ENCODE results near the gene PANK4.

Gene PANK4

GRCh38 chr1:2544093-2544874, 17.9 kb upstream of the PANK4 start:
- no peak for DNase-seq

GRCh38 chr1:2543543-2544092, 17.2 kb upstream of the PANK4 start:
- DNase-seq: peak; percentile 54

GRCh38 chr1:2542246-2542915, 16.0 kb upstream of the PANK4 start:
- DNase-seq: no peak

GRCh38 chr1:2541619-2542245, 15.3 kb upstream of the PANK4 start:
- no peak for DNase-seq

DNA sequence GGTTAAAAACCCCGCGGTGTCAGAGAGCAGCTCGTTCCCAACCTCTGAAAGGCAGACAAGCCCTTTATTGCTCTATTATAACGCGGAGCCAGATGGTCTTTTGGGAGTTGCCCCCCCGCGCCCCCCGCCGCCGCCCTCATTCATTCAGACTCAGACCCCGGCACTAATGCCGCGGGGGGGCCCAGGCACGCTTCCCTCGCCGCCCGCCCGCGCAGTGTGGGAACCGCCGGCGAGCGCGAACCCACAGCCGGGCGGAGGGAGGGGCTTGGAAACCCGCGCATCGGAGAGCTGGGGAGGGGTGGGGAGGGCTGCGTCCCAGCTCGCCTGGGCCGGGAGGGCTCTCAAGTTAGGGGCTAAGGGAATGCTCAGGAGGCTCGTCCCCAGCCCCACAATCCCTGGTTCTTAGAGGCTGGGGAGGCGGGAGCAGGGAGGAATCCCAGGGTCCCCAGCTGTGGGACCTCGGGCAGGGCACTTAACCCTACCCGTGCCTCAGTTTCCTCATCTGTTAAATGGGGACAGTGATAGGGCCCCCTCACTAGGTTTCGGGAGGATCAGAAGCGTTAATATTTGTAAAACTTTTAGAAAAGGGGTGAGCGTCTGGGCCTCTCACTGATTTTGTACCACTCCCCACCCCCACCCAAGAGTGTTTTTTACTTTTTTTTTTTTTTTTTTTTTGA, 14.6 kb upstream of the PANK4 start:
- no peak for DNase-seq

- DNase-seq: peak; percentile 48
Observed at GRCh38 chr1:2539312-2539907, 13.0 kb upstream of the PANK4 start.

- DNase-seq: no peak
Observed at GRCh38 chr1:2538872-2539271, 12.5 kb upstream of the PANK4 start.

DNA sequence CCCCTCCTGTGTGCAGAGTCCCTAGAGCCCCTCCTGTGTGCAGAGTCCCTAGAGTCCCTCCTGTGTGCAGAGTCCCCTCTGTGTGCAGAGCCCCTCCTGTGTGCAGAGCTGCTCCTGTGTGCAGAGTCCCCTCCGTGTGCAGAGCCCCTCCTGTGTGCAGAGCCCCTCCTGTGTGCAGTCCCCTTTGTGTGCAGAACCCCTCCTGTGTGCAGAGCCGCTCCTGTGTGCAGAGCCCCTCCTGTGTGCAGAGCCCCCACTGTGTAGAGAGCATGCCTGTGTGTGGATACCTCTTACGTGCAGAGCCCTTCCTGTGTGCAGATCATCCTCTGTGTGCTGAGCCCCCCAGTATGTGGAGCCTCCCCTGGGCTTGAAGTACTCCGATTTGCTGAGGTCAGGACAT, 12.0 kb upstream of the PANK4 start:
- DNase-seq: no peak

GRCh38 chr1:2537784-2538115, 11.4 kb upstream of the PANK4 start:
- no peak for DNase-seq

GRCh38 chr1:2535981-2536380, 9.6 kb upstream of the PANK4 start:
- DNase-seq: no peak

- DNase-seq: no peak
Observed at GRCh38 chr1:2535455-2535854, 9.1 kb upstream of the PANK4 start.

DNA sequence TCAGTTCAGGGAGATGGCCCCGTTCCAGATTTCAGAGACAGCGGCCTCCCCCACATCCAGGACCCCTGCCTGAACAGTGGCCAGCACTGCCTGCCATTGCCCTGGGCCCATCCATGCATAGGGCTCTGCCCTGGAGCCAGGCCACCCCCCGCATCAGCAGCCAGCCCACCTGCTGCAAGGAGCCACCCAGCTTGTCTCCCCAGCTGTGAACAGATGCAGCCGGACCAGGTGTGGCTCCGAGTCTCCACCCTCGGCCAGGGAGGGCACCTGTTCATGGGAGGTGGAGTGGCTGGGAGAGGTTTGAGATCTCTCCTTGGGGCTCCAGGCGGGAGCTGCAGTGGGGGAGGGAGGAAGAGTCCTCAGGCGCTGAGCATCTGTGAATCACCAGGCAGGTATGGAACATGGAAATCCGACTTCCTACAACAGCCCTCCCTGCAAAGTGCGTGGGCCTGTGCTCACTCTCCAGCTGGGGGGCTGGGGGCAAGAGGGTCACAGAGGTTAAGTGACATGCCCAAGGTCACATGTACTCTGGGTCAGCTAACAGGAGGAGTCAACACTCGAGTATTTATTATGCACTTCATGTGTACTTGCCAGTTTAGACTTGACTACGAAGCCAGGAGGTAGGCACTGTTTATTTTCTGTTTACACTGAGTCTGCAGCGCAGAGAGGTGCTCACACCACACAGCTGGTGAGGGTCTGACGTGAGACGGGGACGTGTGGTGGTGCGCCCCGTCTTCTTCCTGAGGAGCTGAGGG, 8.5 kb upstream of the PANK4 start:
- no peak for DNase-seq

DNA sequence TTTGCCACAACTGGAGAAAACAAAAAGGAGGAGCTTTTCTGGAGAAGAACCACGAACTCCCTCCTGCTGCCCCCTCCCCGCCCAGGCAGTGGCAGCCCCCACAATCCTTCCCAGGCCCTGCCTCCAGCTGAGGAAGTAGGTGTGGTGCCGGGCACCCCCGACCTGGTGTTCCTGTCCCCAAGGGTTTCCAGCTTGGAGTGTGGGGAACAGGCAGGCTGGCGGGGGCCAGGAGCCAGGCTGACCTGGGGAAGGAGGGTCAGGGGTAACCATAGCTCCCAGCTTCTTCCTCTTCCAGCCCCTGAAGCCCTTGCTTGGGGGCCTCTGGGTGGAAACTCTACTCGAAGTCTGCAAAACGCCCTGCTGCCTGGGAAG, 7.9 kb upstream of the PANK4 start:
- DNase-seq: no peak

- no peak for DNase-seq
Observed at GRCh38 chr1:2533365-2533764, 7.0 kb upstream of the PANK4 start.

DNA sequence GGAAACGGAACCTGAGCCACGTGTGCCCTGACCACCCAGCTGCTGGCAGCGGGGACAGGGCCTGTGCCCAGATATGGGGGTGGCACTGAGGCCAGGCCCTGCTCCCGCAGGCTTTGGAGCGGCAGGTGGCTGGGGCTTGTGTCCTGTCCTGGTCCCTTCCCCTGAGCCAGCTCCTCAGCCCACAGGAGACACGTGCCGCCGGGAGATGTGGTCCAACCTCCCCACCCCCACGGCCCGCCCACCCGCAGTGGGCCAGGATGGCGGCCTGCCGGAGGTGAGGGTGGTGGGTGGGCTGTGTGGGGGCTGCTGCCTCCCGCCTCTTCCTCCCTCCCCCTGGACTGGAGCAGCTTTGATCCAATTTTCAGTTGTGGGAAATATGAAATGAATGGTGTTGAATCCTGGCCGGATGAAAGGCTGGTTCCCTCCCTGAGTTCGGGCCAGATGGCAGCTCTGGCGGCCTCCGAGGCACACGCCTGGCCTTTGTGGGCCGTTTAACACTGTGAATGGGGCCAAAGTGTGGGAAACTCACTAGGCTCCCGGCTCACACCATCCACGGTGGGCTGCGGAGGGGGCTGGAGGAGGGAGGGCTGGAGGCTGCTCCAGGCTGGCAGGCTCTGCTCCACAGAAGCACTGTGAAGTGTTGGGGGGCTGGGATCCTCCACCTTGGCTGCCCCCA, 6.2 kb upstream of the PANK4 start:
- no peak for DNase-seq

- no peak for DNase-seq
Observed at GRCh38 chr1:2530513-2531361, 4.3 kb upstream of the PANK4 start.

GRCh38 chr1:2529784-2530512, 3.6 kb upstream of the PANK4 start, which contains the start of gene HES5:
HES5 (minus strand) TSS chr1:2530263; CDS start chr1:2530164, 99 bp downstream.
- no peak for DNase-seq

DNA sequence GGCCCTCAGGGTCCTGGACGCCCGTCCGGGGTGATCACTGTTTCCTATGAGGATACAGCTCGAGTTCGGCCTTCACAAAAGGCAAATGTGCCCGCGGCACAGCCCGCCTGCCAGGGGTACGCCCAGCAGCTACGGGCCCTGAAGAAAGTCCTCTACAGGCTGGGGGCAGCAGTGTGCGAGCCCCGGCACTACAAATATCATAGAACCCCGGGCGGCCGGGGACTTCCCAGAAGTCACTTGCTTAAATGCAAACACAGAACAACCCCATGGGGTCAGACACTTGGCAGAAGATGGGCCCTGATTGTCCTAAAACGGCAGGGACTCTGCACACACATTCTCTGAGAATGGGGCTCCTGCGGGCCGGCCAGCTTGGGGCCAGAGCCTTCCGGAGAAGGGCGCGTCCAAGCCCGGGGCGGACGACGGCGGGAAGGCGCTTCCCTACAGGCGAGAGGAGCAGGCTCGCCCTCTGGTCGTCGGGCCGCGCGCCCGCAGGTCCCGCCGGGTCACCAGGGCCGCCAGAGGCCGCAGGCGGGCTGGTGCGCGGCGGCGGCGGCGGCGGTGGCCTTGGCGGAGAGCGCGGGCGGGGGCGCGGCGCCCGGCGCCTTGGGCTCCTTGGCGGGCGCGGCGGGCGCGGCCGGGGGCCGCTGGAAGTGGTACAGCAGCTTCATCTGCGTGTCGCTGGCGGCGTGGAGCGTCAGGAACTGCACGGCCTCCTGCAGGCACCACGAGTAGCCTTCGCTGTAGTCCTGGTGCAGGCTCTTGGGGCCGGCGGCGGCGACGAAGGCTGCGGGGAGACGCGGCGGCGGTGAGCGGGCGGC, 2.8 kb upstream of the PANK4 start:
- DNase-seq: peak; percentile 62

DNA sequence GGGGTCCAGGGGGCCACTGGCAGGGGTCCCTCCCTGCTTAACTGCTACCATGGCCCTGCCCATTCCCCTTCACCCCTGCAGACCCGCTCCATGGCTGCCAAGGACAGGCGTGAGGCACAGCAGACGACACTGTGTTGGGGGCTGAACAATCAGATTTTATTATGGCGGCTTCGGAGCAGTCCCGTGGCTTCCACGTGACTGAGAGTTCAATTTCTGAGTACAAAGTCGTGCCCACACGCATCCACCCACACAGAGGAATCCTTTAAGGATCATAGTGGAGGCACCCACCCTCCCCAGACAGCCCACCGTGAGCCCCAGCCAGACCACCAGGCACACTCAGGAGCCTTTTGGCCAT, 2.2 kb upstream of the PANK4 start:
- DNase-seq: no peak

Data from CD4-positive, alpha-beta T cell treated with Interleukin-10 for 1 hour (primary cell).